ENCODE measurements around the gene PIP5K1B.

PIP5K1B gene

DNA sequence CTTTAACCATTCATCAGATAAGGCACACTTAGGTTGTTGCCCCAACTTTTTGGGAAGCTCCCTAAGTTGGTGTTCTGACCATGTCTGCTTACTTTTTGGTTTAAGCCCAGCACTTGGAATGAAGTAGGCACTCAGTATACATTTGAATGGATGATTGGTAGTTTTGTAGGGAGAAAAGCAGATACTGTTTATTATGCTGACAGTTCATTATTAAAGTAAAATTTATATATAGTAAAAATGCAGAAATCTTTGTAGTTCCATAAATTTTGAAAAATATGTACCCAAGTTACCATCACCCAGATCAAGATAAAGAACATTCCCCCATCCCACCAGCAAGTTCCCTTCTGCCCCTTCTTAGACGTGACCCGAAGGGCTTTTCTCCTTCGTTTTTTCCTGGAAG lies 273.5 kb downstream of the PIP5K1B start:
- Histone ChIP-seq H2BK5ac (ENCODE audit: low read length) (no peak overlapping the region), H3K4me1 (ENCODE audit: control insufficient read depth in 2 of 2, insufficient read depth in 1 of 2, low read depth in 1 of 2, low read length in 2 of 2) (peaks cover 0 to 2% of the 10 kb centered on the region in 2 donors), H3K18ac (ENCODE audit: low read length) (no peak overlapping the region), H2AFZ (ENCODE audit: low read length) (no peak overlapping the region), H3K4me2 (ENCODE audit: insufficient read depth, low read length, poor library complexity, severe bottlenecking) (no peak overlapping the region), H3K9me3 (replicated peaks in 1 of 2; ENCODE audit: control insufficient read depth in 2 of 2, insufficient read depth in 1 of 2, low read depth in 1 of 2, low read length in 2 of 2) (peaks cover 0 to 14% of the 10 kb centered on the region in 2 donors), H3K4ac (ENCODE audit: low read length) (no peak overlapping the region), H2BK12ac (ENCODE audit: low read length) (no peak overlapping the region), H2BK120ac (ENCODE audit: low read depth, low read length) (no peak overlapping the region), H3K79me1 (ENCODE audit: low read depth, low read length) (no peaks in the 10 kb centered on the region), H3K14ac (ENCODE audit: low read length) (no peak overlapping the region), H3K27me3 (ENCODE audit: control insufficient read depth in 3 of 3, insufficient read depth in 3 of 3, low read depth in 1 of 3, low read length in 3 of 3) (no peaks in the 10 kb centered on the region), H2BK15ac (ENCODE audit: low read length) (no peak overlapping the region), H2AK5ac (ENCODE audit: low read depth, low read length) (no peak overlapping the region), H4K91ac (ENCODE audit: low read depth, low read length, poor library complexity) (no peak overlapping the region), H3K9ac (ENCODE audit: low read depth, low read length, poor library complexity) (no peak overlapping the region), H3K36me3 (replicated peaks in 1 of 2; ENCODE audit: control insufficient read depth in 2 of 2, insufficient read depth in 2 of 2, low read length in 2 of 2) (peaks cover 0 to 17% of the 10 kb centered on the region in 2 donors), H3K4me3 (ENCODE audit: low read length in 2 of 2) (no peak overlapping the region), H3K27ac (replicated peaks; ENCODE audit: low read length) (no peak overlapping the region), H4K8ac (ENCODE audit: low read depth, low read length) (no peak overlapping the region), H3K23ac (ENCODE audit: low read depth, low read length, poor library complexity) (no peak overlapping the region)
- no peak for DNase-seq (ENCODE audit: low spot score)
- no CpG with 5 or more reads among the region's 3 CpGs for WGBS, 2 donors (ENCODE audit: extremely low coverage in 2 of 2, insufficient read length in 2 of 2, insufficient replicate concordance in 1 of 2)

GRCh38 chr9:68979538-68980314 lies 274.7 kb downstream of the PIP5K1B start:
- Histone ChIP-seq H3K23ac (ENCODE audit: low read depth, low read length, poor library complexity) (no peak overlapping the region), H3K4me3 (ENCODE audit: low read length in 2 of 2) (no peak overlapping the region), H3K27ac (replicated peaks; ENCODE audit: low read length) (no peak overlapping the region), H2AFZ (ENCODE audit: low read length) (no peak overlapping the region), H3K36me3 (replicated peaks in 1 of 2; ENCODE audit: control insufficient read depth in 2 of 2, insufficient read depth in 2 of 2, low read length in 2 of 2) (peaks cover 0 to 23% of the 10 kb centered on the region in 2 donors), H3K14ac (ENCODE audit: low read length) (peak overlapping the region; percentile 72), H3K27me3 (ENCODE audit: control insufficient read depth in 3 of 3, insufficient read depth in 3 of 3, low read depth in 1 of 3, low read length in 3 of 3) (no peaks in the 10 kb centered on the region), H3K4me1 (ENCODE audit: control insufficient read depth in 2 of 2, insufficient read depth in 1 of 2, low read depth in 1 of 2, low read length in 2 of 2) (peaks cover 0 to 2% of the 10 kb centered on the region in 2 donors), H3K18ac (ENCODE audit: low read length) (peak overlapping the region; percentile 20), H3K9me3 (replicated peaks in 1 of 2; ENCODE audit: control insufficient read depth in 2 of 2, insufficient read depth in 1 of 2, low read depth in 1 of 2, low read length in 2 of 2) (peaks cover 0 to 14% of the 10 kb centered on the region in 2 donors), H3K4ac (ENCODE audit: low read length) (no peak overlapping the region), H3K79me1 (ENCODE audit: low read depth, low read length) (no peaks in the 10 kb centered on the region), H4K8ac (ENCODE audit: low read depth, low read length) (peak overlapping the region; percentile 58), H2BK12ac (ENCODE audit: low read length) (no peak overlapping the region), H2BK120ac (ENCODE audit: low read depth, low read length) (no peak overlapping the region), H3K4me2 (ENCODE audit: insufficient read depth, low read length, poor library complexity, severe bottlenecking) (no peak overlapping the region), H3K9ac (ENCODE audit: low read depth, low read length, poor library complexity) (peak overlapping the region; percentile 65), H2BK5ac (ENCODE audit: low read length) (no peak overlapping the region), H2BK15ac (ENCODE audit: low read length) (no peak overlapping the region), H2AK5ac (ENCODE audit: low read depth, low read length) (no peak overlapping the region), H4K91ac (ENCODE audit: low read depth, low read length, poor library complexity) (no peak overlapping the region)
- no peak for DNase-seq (ENCODE audit: low spot score)
- no CpG with 5 or more reads among the region's 9 CpGs for WGBS, 2 donors (ENCODE audit: extremely low coverage in 2 of 2, insufficient read length in 2 of 2, insufficient replicate concordance in 1 of 2)

DNA sequence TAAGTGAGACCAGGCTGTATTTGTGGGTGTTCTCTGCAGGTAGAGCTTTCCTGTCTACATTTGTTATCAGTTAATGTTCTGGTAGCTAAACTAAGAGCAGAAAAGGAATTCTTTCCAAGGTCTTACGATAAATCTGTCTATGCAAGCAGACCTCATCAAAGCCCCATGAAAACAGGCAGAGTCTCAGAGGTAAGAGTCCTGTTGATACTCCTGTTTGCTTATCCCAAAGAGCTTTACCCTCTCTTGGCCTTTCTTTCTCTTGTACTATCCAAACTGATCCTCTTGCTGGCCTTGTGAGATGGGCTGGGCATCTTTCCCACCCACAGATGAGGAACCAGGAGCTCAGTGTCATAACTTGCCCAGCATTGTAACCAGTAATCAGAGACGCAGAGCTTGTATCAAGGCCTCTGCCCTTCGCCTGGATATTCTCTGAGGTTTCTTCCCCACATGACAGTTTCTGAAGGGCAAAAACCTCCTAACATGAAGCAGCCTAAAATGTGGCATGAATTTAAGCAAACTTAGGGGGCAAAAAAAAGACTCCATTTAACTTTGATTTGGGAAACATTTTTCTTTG lies 275.4 kb downstream of the PIP5K1B start:
- no peak overlapping the region for H2AFZ ChIP-seq (ENCODE audit: low read length)
- WGBS, 2 donors (ENCODE audit: extremely low coverage in 2 of 2, insufficient read length in 2 of 2, insufficient replicate concordance in 1 of 2): no CpG with 5 or more reads among the region's 3 CpGs
- no peak for DNase-seq (ENCODE audit: low spot score)

GRCh38 chr9:68981789-68982188 lies 276.7 kb downstream of the PIP5K1B start:
- no peak overlapping the region for H3K27ac ChIP-seq (replicated peaks; ENCODE audit: low read length)
- H4K8ac ChIP-seq (ENCODE audit: low read depth, low read length): no peak overlapping the region
- no CpG with 5 or more reads among the region's 6 CpGs for WGBS, 2 donors (ENCODE audit: extremely low coverage in 2 of 2, insufficient read length in 2 of 2, insufficient replicate concordance in 1 of 2)
- no peak overlapping the region for H3K9ac ChIP-seq (ENCODE audit: low read depth, low read length, poor library complexity)
- H2BK12ac ChIP-seq (ENCODE audit: low read length): no peak overlapping the region
- H3K9me3 ChIP-seq (replicated peaks in 1 of 2; ENCODE audit: control insufficient read depth in 2 of 2, insufficient read depth in 1 of 2, low read depth in 1 of 2, low read length in 2 of 2): peaks cover 0 to 1% of the 10 kb centered on the region in 2 donors
- H4K91ac ChIP-seq (ENCODE audit: low read depth, low read length, poor library complexity): no peak overlapping the region
- H3K4ac ChIP-seq (ENCODE audit: low read length): no peak overlapping the region
- H3K27me3 ChIP-seq (ENCODE audit: control insufficient read depth in 3 of 3, insufficient read depth in 3 of 3, low read depth in 1 of 3, low read length in 3 of 3): no peaks in the 10 kb centered on the region
- H2BK120ac ChIP-seq (ENCODE audit: low read depth, low read length): no peak overlapping the region
- H2BK15ac ChIP-seq (ENCODE audit: low read length): no peak overlapping the region
- peaks cover 0 to 27% of the 10 kb centered on the region in 2 donors for H3K36me3 ChIP-seq (replicated peaks in 1 of 2; ENCODE audit: control insufficient read depth in 2 of 2, insufficient read depth in 2 of 2, low read length in 2 of 2)
- no peak overlapping the region for H3K18ac ChIP-seq (ENCODE audit: low read length)
- no peak overlapping the region for H3K14ac ChIP-seq (ENCODE audit: low read length)
- no peak for DNase-seq (ENCODE audit: low spot score)
- no peak overlapping the region for H3K23ac ChIP-seq (ENCODE audit: low read depth, low read length, poor library complexity)
- no peak overlapping the region for H2AFZ ChIP-seq (ENCODE audit: low read length)
- H3K4me2 ChIP-seq (ENCODE audit: insufficient read depth, low read length, poor library complexity, severe bottlenecking): no peak overlapping the region
- H3K4me3 ChIP-seq (ENCODE audit: low read length in 2 of 2): no peak overlapping the region
- H3K79me1 ChIP-seq (ENCODE audit: low read depth, low read length): no peaks in the 10 kb centered on the region
- no peak overlapping the region for H2BK5ac ChIP-seq (ENCODE audit: low read length)
- no peak overlapping the region for H2AK5ac ChIP-seq (ENCODE audit: low read depth, low read length)
- peaks cover 0 to 2% of the 10 kb centered on the region in 2 donors for H3K4me1 ChIP-seq (ENCODE audit: control insufficient read depth in 2 of 2, insufficient read depth in 1 of 2, low read depth in 1 of 2, low read length in 2 of 2)

More for the DNA sequence above, 275.4 kb downstream of the PIP5K1B start:
- Histone ChIP-seq H3K4me1 (ENCODE audit: control insufficient read depth in 2 of 2, insufficient read depth in 1 of 2, low read depth in 1 of 2, low read length in 2 of 2) (peaks cover 0 to 2% of the 10 kb centered on the region in 2 donors), H4K8ac (ENCODE audit: low read depth, low read length) (peak overlapping the region; percentile 58), H3K79me1 (ENCODE audit: low read depth, low read length) (no peaks in the 10 kb centered on the region), H3K9me3 (replicated peaks in 1 of 2; ENCODE audit: control insufficient read depth in 2 of 2, insufficient read depth in 1 of 2, low read depth in 1 of 2, low read length in 2 of 2) (peaks cover 0 to 14% of the 10 kb centered on the region in 2 donors), H3K9ac (ENCODE audit: low read depth, low read length, poor library complexity) (peak overlapping the region; percentile 65), H3K36me3 (replicated peaks in 1 of 2; ENCODE audit: control insufficient read depth in 2 of 2, insufficient read depth in 2 of 2, low read length in 2 of 2) (peaks cover 0 to 28% of the 10 kb centered on the region in 2 donors), H3K18ac (ENCODE audit: low read length) (no peak overlapping the region), H3K23ac (ENCODE audit: low read depth, low read length, poor library complexity) (no peak overlapping the region), H3K27me3 (ENCODE audit: control insufficient read depth in 3 of 3, insufficient read depth in 3 of 3, low read depth in 1 of 3, low read length in 3 of 3) (no peaks in the 10 kb centered on the region), H3K4me2 (ENCODE audit: insufficient read depth, low read length, poor library complexity, severe bottlenecking) (no peak overlapping the region), H2BK15ac (ENCODE audit: low read length) (no peak overlapping the region), H3K4me3 (ENCODE audit: low read length in 2 of 2) (no peak overlapping the region), H2AK5ac (ENCODE audit: low read depth, low read length) (no peak overlapping the region), H3K14ac (ENCODE audit: low read length) (no peak overlapping the region), H3K4ac (ENCODE audit: low read length) (no peak overlapping the region), H2BK5ac (ENCODE audit: low read length) (no peak overlapping the region), H4K91ac (ENCODE audit: low read depth, low read length, poor library complexity) (no peak overlapping the region), H2BK12ac (ENCODE audit: low read length) (no peak overlapping the region), H2BK120ac (ENCODE audit: low read depth, low read length) (no peak overlapping the region), H3K27ac (replicated peaks; ENCODE audit: low read length) (no peak overlapping the region)
